Endothelial cell of umbilical vein (primary cell): ENCODE results near the gene KLF1. TPM values are rescaled to one million over a fixed set of nuclear protein-coding genes. Genes with fewer than 3 reads are reported as not detected.

Source experiments
- BruUV-seq: library from RNA; stranded (reverse); fragments of 400-500 nt; replicated peaks from 2 replicates; lab custom pipeline; 2021; lab: Mats Ljungman, UMichigan
- CTCF ChIA-PET: fragments of 300-600, 350-600 bp; sonication (Branson Sonifier 250); formaldehyde crosslinking; loops from one replicate; lab custom pipeline; 2021; ENCODE audit warnings: antibody characterized with exemption, inconsistent platforms; lab: Charles Lee
- POLR2A ChIA-PET: fragments of 300-600, 350-600 bp; sonication (Branson Sonifier 250); formaldehyde crosslinking; loops from one replicate; lab custom pipeline; 2021; ENCODE audit warnings: antibody characterized with exemption, inconsistent platforms; lab: Charles Lee
- DNase-seq: peaks from one replicate; pipeline ENCODE4 v3.0.0-alpha.2; 2011; ENCODE audit warnings: low read depth, low spot score
- FAIRE-seq: peaks from 2 replicates; lab custom pipeline; 2011; peaks lifted over from hg19 to GRCh38; lab: Jason Lieb, UNC
- H2AFZ ChIP-seq: 2 replicates; pipeline ENCODE4 v1.6.0; 2012; ENCODE audit warnings: low read depth, low read length, control low read depth, inconsistent platforms
- H3K27ac ChIP-seq: 2 replicates; pipeline ENCODE4 v1.5.1; 2011; ENCODE audit warnings: low read depth, mild to moderate bottlenecking, control low read depth, low read length, moderate library complexity; ENCODE audit not compliant: insufficient read depth
- H3K27me3 ChIP-seq, 2 experiments: 2 replicates each; pipeline versions ENCODE4 v1.6.0 to v1.6.1; 2011; ENCODE audit warnings: low read length in 2 of 2, mixed read lengths in 1 of 2; ENCODE audit not compliant: control insufficient read depth in 2 of 2, insufficient read depth in 2 of 2
- H3K36me3 ChIP-seq, 2 experiments: 2 replicates in 1 of 2; 3 replicates in 1 of 2; pipeline ENCODE4 v1.5.1; 2011; ENCODE audit warnings: low read length in 2 of 2, mild to moderate bottlenecking in 1 of 2, moderate library complexity in 1 of 2; ENCODE audit not compliant: control insufficient read depth in 2 of 2, insufficient read depth in 2 of 2; ENCODE audit errors: extremely low read depth in 1 of 2
- H3K4me1 ChIP-seq: 3 replicates; pipeline ENCODE4 v1.5.1; 2011; ENCODE audit warnings: mild to moderate bottlenecking, low read length; ENCODE audit not compliant: control insufficient read depth, insufficient read depth; ENCODE audit errors: extremely low read depth
- H3K4me2 ChIP-seq: 2 replicates; pipeline ENCODE4 v1.6.1; 2011; ENCODE audit warnings: low read length, control low read depth, mixed read lengths; ENCODE audit not compliant: insufficient read depth
- H3K4me3 ChIP-seq, 3 experiments: fragments of 200-600 bp in 1 of 3; sonication (generic), shearing (Covaris generic) in 1 of 3; replicated peaks in 1 of 3; 2 replicates each; pipeline ENCODE4 v1.5.1; 2011 to 2016; ENCODE audit warnings: control low read depth in 3 of 3, low read length in 3 of 3, mild to moderate bottlenecking in 2 of 3, inconsistent platforms in 1 of 3, low read depth in 1 of 3, moderate library complexity in 1 of 3; ENCODE audit not compliant: insufficient read depth in 1 of 3
- H3K79me2 ChIP-seq: 2 replicates; pipeline ENCODE4 v1.6.0; 2012; ENCODE audit warnings: low read length, inconsistent platforms; ENCODE audit not compliant: control insufficient read depth, insufficient read depth
- H3K9ac ChIP-seq: replicated peaks from 2 replicates; pipeline ENCODE3; 2011; ENCODE audit warnings: low read length, control low read depth; ENCODE audit not compliant: insufficient read depth; ENCODE audit errors: extremely low read depth
- H3K9me1 ChIP-seq: replicated peaks from 3 replicates; pipeline ENCODE4 v1.6.0; 2011; ENCODE audit warnings: mild to moderate bottlenecking, low read length; ENCODE audit not compliant: control insufficient read depth, insufficient read depth; ENCODE audit errors: extremely low read depth
- H3K9me3 ChIP-seq: replicated peaks from 2 replicates; pipeline ENCODE4 v1.5.1; 2012; ENCODE audit warnings: low read length, inconsistent platforms; ENCODE audit not compliant: control insufficient read depth, insufficient read depth
- H4K20me1 ChIP-seq: replicated peaks from 2 replicates; pipeline ENCODE3; 2011; ENCODE audit warnings: mild to moderate bottlenecking, low read length; ENCODE audit not compliant: control insufficient read depth, insufficient read depth; ENCODE audit errors: extremely low read depth
- EZH2 ChIP-seq: IDR thresholded peaks from 2 replicates; pipeline ENCODE4 v1.6.1; 2012; ENCODE audit warnings: borderline replicate concordance, low read depth, mild to moderate bottlenecking, moderate library complexity, low read length, inconsistent platforms; ENCODE audit not compliant: severe bottlenecking
- FOS ChIP-seq: IDR thresholded peaks from 2 replicates; pipeline ENCODE4 v1.6.1; 2011; ENCODE audit warnings: mild to moderate bottlenecking, low read length, moderate library complexity, borderline replicate concordance; ENCODE audit not compliant: insufficient read depth
- GATA2 ChIP-seq: IDR thresholded peaks from 2 replicates; pipeline ENCODE4 v1.7.0; 2011; ENCODE audit warnings: low read depth, mild to moderate bottlenecking, moderate library complexity, mixed read lengths, low read length; ENCODE audit not compliant: insufficient read length, insufficient read depth
- JUN ChIP-seq: IDR thresholded peaks from 2 replicates; pipeline ENCODE4 v1.6.1; 2011; ENCODE audit warnings: borderline replicate concordance, low read depth; ENCODE audit not compliant: insufficient read length, insufficient read depth
- MYC ChIP-seq: IDR thresholded peaks from one replicate; pipeline ENCODE4 v1.6.1; 2011; ENCODE audit warnings: mild to moderate bottlenecking, low read depth, low read length
- POLR2A ChIP-seq: IDR thresholded peaks from 2 replicates; pipeline ENCODE4 v1.6.1; 2012; ENCODE audit warnings: low read depth, mild to moderate bottlenecking, control low read depth, low read length
- POLR2AphosphoS5 ChIP-seq: IDR thresholded peaks from 2 replicates; pipeline ENCODE4 v1.6.1; 2012; ENCODE audit warnings: low read depth, mild to moderate bottlenecking, control low read depth, low read length, moderate library complexity; ENCODE audit not compliant: insufficient read depth
- dilution Hi-C: fragments of 300-500 bp; cut with MboI; formaldehyde crosslinking; loops from one replicate; pipeline ENCODE4 v1.15.0; 2019; ENCODE audit warnings: low sequenced_read_pairs; ENCODE audit not compliant: extremely low pct_ligation_motif_present
- intact Hi-C: fragments of 100-400 bp; cut with micrococcal nuclease; formaldehyde crosslinking; loops from one replicate; pipeline ENCODE4 v1.10.0; 2022
- polyA plus RNA-seq, 4 experiments: library from polyadenylated mRNA; depleted of rRNA in 3 of 4; stranded (reverse) in 3 of 4; unstranded in 1 of 4; fragments of >200 nt; gene quantifications; 2 replicates each; pipeline versions ENCODE4 v1.2.1 to v1.2.3, GENCODE V29; 2011 to 2012; ENCODE audit warnings: missing spikeins in 1 of 4
- total RNA-seq: library from RNA; stranded (reverse); gene quantifications from 2 replicates; pipeline ENCODE4 v1.2.3, GENCODE V29; 2021
- TF ChIP-seq, protein P1 (sequence below): IDR thresholded peaks from 2 replicates; pipeline ENCODE4 v1.6.1; 2011; ENCODE audit not compliant: insufficient read depth, insufficient read length
- TF ChIP-seq, protein P2 (sequence below), 2 donors: IDR thresholded peaks; 1 replicate in 1 of 2; 2 replicates in 1 of 2; pipeline ENCODE4 v1.5.1; 2011; ENCODE audit warnings: low read length in 2 of 2, mild to moderate bottlenecking in 2 of 2, moderate library complexity in 2 of 2, control low read depth in 1 of 2, inconsistent platforms in 1 of 2, low read depth in 1 of 2; ENCODE audit not compliant: insufficient read depth in 1 of 2; ENCODE audit errors: extremely low read depth in 1 of 2

KLF1 gene
- total and polyA plus RNA-seq, 2 donors (not counting 3 experiments of a cell fraction or from before 2014, with no cell fraction given), result not detected

GRCh38 chr19:12930002-12930645, 43.1 kb upstream of the KLF1 start:
- ChIA-PET POLR2A (no interaction called here), CTCF (no interaction called here)
- Histone ChIP-seq H3K9me1 (no peaks in the 10 kb centered on the region), H2AFZ (no peak overlapping the region), H3K27me3 (no peaks in the 10 kb centered on the region), H3K4me1 (peaks cover 7% of the 10 kb centered on the region), H3K9ac (no peak overlapping the region), H3K79me2 (peaks cover 21% of the 10 kb centered on the region), H4K20me1 (no peaks in the 10 kb centered on the region), H3K9me3 (no peaks in the 10 kb centered on the region), H3K4me2 (no peak overlapping the region), H3K4me3 (no peak overlapping the region), H3K27ac (no peak overlapping the region), H3K36me3 (peaks cover 10 to 29% of the 10 kb centered on the region in 2 experiments)
- intact Hi-C loops, result loop anchor here (10.0 kb wide), 1 partner anchor 145 kb away; no protein-coding TSS in a partner anchor
- no TSS peak for BruUV-seq
- no peak for TF ChIP-seq MYC
- TF ChIP-seq POLR2A, result no peak
- TF ChIP-seq, protein P1, sequence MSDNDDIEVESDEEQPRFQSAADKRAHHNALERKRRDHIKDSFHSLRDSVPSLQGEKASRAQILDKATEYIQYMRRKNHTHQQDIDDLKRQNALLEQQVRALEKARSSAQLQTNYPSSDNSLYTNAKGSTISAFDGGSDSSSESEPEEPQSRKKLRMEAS, result no peak
- no peak for TF ChIP-seq JUN
- TF ChIP-seq, protein P2, sequence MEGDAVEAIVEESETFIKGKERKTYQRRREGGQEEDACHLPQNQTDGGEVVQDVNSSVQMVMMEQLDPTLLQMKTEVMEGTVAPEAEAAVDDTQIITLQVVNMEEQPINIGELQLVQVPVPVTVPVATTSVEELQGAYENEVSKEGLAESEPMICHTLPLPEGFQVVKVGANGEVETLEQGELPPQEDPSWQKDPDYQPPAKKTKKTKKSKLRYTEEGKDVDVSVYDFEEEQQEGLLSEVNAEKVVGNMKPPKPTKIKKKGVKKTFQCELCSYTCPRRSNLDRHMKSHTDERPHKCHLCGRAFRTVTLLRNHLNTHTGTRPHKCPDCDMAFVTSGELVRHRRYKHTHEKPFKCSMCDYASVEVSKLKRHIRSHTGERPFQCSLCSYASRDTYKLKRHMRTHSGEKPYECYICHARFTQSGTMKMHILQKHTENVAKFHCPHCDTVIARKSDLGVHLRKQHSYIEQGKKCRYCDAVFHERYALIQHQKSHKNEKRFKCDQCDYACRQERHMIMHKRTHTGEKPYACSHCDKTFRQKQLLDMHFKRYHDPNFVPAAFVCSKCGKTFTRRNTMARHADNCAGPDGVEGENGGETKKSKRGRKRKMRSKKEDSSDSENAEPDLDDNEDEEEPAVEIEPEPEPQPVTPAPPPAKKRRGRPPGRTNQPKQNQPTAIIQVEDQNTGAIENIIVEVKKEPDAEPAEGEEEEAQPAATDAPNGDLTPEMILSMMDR (IDR thresholded peaks at IDR 0.05; ENCODE audit: extremely low read depth in 1 of 2, insufficient read depth in 1 of 2, low read depth in 1 of 2, low read length in 2 of 2), result no peak
- no peak for TF ChIP-seq GATA2
- TF ChIP-seq POLR2AphosphoS5, result no peak
- TF ChIP-seq EZH2, result no peak
- no peak for TF ChIP-seq FOS
- no peak for FAIRE-seq
- dilution Hi-C loops, result no loop called here
- DNase-seq, result no peak
